Gastrocnemius medialis (tissue), 4 donors: ENCODE measurements around the gene SLC38A8.

Experiments used
- CTCF ChIP-seq, 5 experiments: fragments of 450-650 bp in 3 of 5; fragments of 200-600 bp in 2 of 5; sonication (generic) in 2 of 5; IDR thresholded peaks in 4 of 5; conservative IDR thresholded peaks in 1 of 5; 1 replicate in 4 of 5; 2 replicates in 1 of 5; pipeline ENCODE4 v1.5.1; 2016 to 2019; ENCODE audit warnings: antibody characterized with exemption in 5 of 5, mild to moderate bottlenecking in 3 of 5, moderate library complexity in 3 of 5
- POLR2A ChIP-seq, 2 donors: fragments of 450-650 bp; IDR thresholded peaks; one replicate each; pipeline ENCODE4 v1.6.1; 2017; ENCODE audit warnings: antibody characterized with exemption in 2 of 2, mild to moderate bottlenecking in 2 of 2, moderate library complexity in 2 of 2

DNA sequence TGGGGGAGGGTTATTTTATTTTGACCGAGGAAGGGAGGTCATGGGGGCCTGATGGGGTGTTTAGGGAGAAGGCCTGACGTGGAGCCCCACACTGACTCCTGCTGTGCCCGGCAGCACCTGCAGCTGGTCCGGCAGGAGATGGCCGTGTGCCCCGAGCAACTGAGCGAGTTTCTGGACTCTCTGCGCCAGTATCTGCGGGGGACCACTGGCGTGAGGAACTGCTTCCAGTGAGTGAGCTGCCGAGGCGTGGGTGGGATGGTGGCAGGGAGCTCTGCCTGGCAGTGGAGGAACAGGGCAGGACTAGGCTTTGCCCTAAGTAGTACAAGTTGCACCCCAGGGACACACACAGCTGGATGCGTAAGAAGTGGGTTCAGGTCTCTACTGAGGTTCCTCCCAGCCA, 44.5 kb downstream of the SLC38A8 start:
- TF ChIP-seq CTCF (IDR thresholded peaks at IDR 0.05 in 4 of 5, conservative IDR thresholded peaks at IDR 0.05 in 1 of 5) (no peak), POLR2A (IDR thresholded peaks at IDR 0.05) (no peak)
